Esophagus squamous epithelium (tissue), 4 donors: Measurements from ENCODE around the gene NAA50.

ENCODE experiments used
- CTCF ChIP-seq, 6 experiments: fragments of 450-650 bp in 4 of 6; fragments of 200-600 bp in 2 of 6; sonication (generic) in 2 of 6; IDR thresholded peaks; one replicate each; pipeline ENCODE4 v1.5.1; 2016 to 2019; ENCODE audit warnings: antibody characterized with exemption in 6 of 6, mild to moderate bottlenecking in 4 of 6, moderate library complexity in 4 of 6
- POLR2A ChIP-seq, 4 donors: fragments of 450-650 bp; IDR thresholded peaks; one replicate each; pipeline ENCODE4 v1.6.1; 2017; ENCODE audit warnings: antibody characterized with exemption in 4 of 4, mild to moderate bottlenecking in 4 of 4, moderate library complexity in 3 of 4

DNA sequence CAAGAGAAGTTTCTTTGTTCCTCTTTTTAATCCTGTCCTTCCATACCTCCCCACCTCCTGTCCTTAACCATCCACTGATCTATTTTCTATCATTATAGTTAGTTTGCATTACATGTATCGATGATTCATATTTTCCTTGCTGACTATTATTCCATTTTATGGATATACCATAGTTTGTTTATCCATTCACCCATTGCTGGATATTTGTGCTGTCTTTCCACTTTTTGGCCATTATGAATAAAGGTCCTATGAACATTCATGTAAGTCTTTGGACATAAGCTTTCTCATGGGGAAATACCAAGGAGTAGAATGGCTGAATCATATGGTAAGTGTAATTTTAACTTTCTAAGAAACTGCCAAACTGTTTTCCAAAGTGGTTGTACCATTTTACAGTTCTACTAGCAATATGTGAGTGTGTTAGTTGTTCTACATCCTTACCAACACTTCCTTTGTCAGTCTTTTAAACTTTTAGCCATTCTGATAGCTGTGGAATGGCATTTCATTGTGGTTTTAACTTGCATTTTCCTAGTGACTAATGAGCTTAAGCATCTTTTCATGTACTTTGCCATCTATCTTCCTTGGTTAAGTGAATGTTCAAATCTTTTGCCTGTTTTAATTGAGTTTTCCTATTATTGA lies 12.5 kb upstream of the NAA50 start:
- TF ChIP-seq CTCF (IDR thresholded peaks at IDR 0.05) (no peak), POLR2A (IDR thresholded peaks at IDR 0.05) (no peak)
